Renal pelvis (tissue), 4 donors: Measurements from ENCODE around the gene TRMT6. TPM values are rescaled to one million over a fixed set of nuclear protein-coding genes. Genes with fewer than 3 reads are reported as not detected.
A peak's percentile ranks its signal among the peaks of the same experiment; 100 is the strongest.

Experiments used
- DNase-seq: peaks from one replicate; pipeline ENCODE4 v3.0.0-alpha.2; 2013
- polyA plus RNA-seq, 3 donors: library from polyadenylated mRNA; unstranded; fragments of 120-200 nt; gene quantifications; one replicate each; pipeline ENCODE4 v1.2.1, GENCODE V29; 2013; ENCODE audit not compliant: insufficient read length in 3 of 3

The TRMT6 gene
- polyA plus RNA-seq, 3 donors, result 16.5 to 18.4 (median 18.0) TPM

GRCh38 chr20:5908981-5909380 lies 41.4 kb downstream of the TRMT6 start:
- no peak for DNase-seq

- no peak for DNase-seq
Observed at GRCh38 chr20:5900908-5901307, 49.4 kb downstream of the TRMT6 start.

- no peak for DNase-seq
Observed at GRCh38 chr20:5899444-5899843, 50.9 kb downstream of the TRMT6 start.

- DNase-seq, result no peak
Observed at GRCh38 chr20:5895626-5896025, 54.7 kb downstream of the TRMT6 start.

GRCh38 chr20:5893621-5894020 lies 56.7 kb downstream of the TRMT6 start:
- DNase-seq, result no peak

- DNase-seq, result no peak
Observed at GRCh38 chr20:5893052-5893451, 57.3 kb downstream of the TRMT6 start.

GRCh38 chr20:5890773-5891441 lies 59.4 kb downstream of the TRMT6 start:
- peak; percentile 26 for DNase-seq

- no peak for DNase-seq
Observed at GRCh38 chr20:5888041-5888440, 62.3 kb downstream of the TRMT6 start.

GRCh38 chr20:5887386-5887785 lies 62.9 kb downstream of the TRMT6 start:
- DNase-seq, result no peak

Other genes starting within 250 kb of the TRMT6 start
- gene SHLD1, start 200.1 kb downstream of the TRMT6 start, polyA plus RNA-seq, result 1 to 10 TPM; 8.2 to 9.4 (median 9.3) TPM
- gene CHGB, start 39.0 kb downstream of the TRMT6 start, polyA plus RNA-seq, result 1 to 10 TPM; 2.8 to 4.6 (median 3.2) TPM
- 10 to 100 TPM; 12.8 to 18.8 (median 17.3) TPM for gene MCM8, start 119 bp upstream of the TRMT6 start, polyA plus RNA-seq
- gene CRLS1, start 55.6 kb upstream of the TRMT6 start, polyA plus RNA-seq, result 10 to 100 TPM; 78.2 to 87.2 (median 84.4) TPM
- gene LRRN4, start 103.5 kb upstream of the TRMT6 start, polyA plus RNA-seq, result 10 to 100 TPM; 15.1 to 16.9 (median 15.8) TPM
- 1 to 10 TPM; 3.6 to 6.0 (median 5.4) TPM for gene FERMT1, start 172.5 kb upstream of the TRMT6 start, polyA plus RNA-seq